Testis (tissue), 3 donors: ENCODE data around the gene TSEN2. TPM values are rescaled to one million over a fixed set of nuclear protein-coding genes. Genes with fewer than 3 reads are reported as not detected.

Source experiments
- DNase-seq: peaks from one replicate; pipeline ENCODE4 v3.0.0-alpha.2; 2019
- H3K27ac ChIP-seq, 2 donors: fragments of 200-600 bp; sonication (generic); one replicate each; pipeline ENCODE4 v1.5.1; 2019
- H3K27me3 ChIP-seq: fragments of 200-600 bp; sonication (generic); one replicate; pipeline ENCODE4 v1.5.1; 2019
- H3K36me3 ChIP-seq: fragments of 200-600 bp; sonication (generic); one replicate; pipeline ENCODE4 v1.5.1; 2017; ENCODE audit warnings: low read depth; ENCODE audit errors: missing control alignments
- H3K4me1 ChIP-seq: fragments of 200-600 bp; sonication (generic); one replicate; pipeline ENCODE4 v1.5.1; 2019
- H3K4me3 ChIP-seq, 2 donors: fragments of 200-600 bp; sonication (generic); one replicate each; pipeline ENCODE4 v1.5.1; 2017 to 2019
- H3K9me3 ChIP-seq: fragments of 200-600 bp; sonication (generic); one replicate; pipeline ENCODE4 v1.5.1; 2017
- POLR2A ChIP-seq: fragments of 450-650 bp; IDR thresholded peaks from one replicate; pipeline ENCODE4 v1.6.1; 2017; ENCODE audit warnings: antibody characterized with exemption, mild to moderate bottlenecking, moderate library complexity
- WGBS, 2 donors: methylation state at CpG; one replicate each; pipeline ENCODE4 v1.1.5; 2018; 5-methylcytosine and 5-hydroxymethylcytosine counted together
- intact Hi-C: fragments of 100-400 bp; cut with DNase I; formaldehyde crosslinking; loops from one replicate; pipeline ENCODE4 v1.15.1; 2023; ENCODE audit warnings: low total_unique reads
- polyA plus RNA-seq: library from polyadenylated mRNA; stranded (reverse); fragments of 350-450 nt; fragmentation: Illumina TruSeq; extraction: RNeasy Lipid Tissue Mini Kit (QIAGEN cat#74804); gene quantifications from one replicate; pipeline ENCODE4 v1.2.3, GENCODE V29; 2014; ENCODE audit warnings: low read depth, low replicate concordance; ENCODE audit not compliant: insufficient read depth
- total RNA-seq, 2 donors: library from RNA; depleted of rRNA; stranded (reverse); fragments of >200 nt; gene quantifications; one replicate each; pipeline ENCODE4 v1.2.3, GENCODE V29; 2016
- TF ChIP-seq, protein P1 (sequence below), 3 experiments: fragments of 450-650 bp in 2 of 3; fragments of 200-600 bp in 1 of 3; sonication (generic) in 1 of 3; IDR thresholded peaks; one replicate each; pipeline ENCODE4 v1.5.1; 2016 to 2019; ENCODE audit warnings: antibody characterized with exemption in 3 of 3, mild to moderate bottlenecking in 2 of 3, moderate library complexity in 1 of 3

The TSEN2 gene
- total and polyA plus RNA-seq, 3 donors from 2014 or later, result 17.0 to 26.8 (median 25.3) TPM

DNA sequence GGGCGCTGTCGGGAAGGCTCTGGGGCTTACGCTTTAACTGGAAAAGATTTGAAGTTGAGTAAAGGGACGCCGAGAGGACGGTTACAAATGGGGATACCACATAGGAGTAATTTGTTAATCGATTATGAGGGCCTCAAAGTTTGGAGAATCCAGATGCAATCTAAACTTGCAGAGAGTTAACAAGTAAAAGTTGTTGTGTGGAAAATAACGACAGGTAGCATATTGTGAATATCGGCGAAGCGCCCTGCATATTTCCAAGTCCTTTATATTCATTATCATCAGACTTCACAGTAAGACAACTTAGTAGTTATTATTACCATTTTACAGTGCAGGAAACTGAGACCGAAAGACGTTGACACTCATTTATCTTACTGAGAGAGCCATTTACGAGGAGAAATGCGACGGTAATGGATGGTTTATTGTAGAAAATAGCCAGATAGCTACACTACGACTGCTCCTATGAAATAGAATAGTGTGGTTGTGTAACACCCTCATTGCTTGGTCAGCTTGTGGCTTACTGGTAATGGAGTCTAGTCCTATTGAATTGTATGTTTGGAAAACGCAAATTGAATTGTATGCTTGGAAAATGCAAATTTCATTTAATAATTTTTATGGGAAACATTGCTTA, 73.3 kb downstream of the TSEN2 start:
- TF ChIP-seq, protein P1, sequence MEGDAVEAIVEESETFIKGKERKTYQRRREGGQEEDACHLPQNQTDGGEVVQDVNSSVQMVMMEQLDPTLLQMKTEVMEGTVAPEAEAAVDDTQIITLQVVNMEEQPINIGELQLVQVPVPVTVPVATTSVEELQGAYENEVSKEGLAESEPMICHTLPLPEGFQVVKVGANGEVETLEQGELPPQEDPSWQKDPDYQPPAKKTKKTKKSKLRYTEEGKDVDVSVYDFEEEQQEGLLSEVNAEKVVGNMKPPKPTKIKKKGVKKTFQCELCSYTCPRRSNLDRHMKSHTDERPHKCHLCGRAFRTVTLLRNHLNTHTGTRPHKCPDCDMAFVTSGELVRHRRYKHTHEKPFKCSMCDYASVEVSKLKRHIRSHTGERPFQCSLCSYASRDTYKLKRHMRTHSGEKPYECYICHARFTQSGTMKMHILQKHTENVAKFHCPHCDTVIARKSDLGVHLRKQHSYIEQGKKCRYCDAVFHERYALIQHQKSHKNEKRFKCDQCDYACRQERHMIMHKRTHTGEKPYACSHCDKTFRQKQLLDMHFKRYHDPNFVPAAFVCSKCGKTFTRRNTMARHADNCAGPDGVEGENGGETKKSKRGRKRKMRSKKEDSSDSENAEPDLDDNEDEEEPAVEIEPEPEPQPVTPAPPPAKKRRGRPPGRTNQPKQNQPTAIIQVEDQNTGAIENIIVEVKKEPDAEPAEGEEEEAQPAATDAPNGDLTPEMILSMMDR (IDR thresholded peaks at IDR 0.05), result no peak

DNA sequence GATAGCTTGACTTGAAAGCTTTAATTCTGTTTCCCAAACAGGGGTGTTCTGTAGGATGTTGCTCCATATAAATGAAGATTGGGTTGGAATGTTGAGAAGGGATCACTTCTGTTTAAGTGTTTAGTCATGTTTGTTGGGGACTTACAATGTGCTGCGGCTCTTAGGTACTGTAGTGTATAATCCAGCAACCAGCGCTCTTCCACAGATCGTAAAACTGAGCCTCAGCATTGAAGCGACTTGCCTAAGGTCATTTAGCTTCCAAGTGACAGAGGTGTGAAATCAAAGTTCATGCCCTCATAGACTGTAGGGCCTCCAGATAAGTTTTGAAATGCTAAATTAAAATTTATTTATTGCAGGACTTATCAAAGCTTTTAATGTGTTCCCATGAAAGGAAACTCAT, 74.4 kb downstream of the TSEN2 start:
- H3K27me3 ChIP-seq, result no peaks in the 10 kb centered on the region
- H3K4me1 ChIP-seq, result peaks cover 24% of the 10 kb centered on the region
- H3K4me3 ChIP-seq, result no peak overlapping the region
- no peaks in the 10 kb centered on the region for H3K36me3 ChIP-seq
- no peak for DNase-seq
- no peak for TF ChIP-seq POLR2A
- TF ChIP-seq, protein P1 (IDR thresholded peaks at IDR 0.05), result no peak
- intact Hi-C loops, result no loop called here
- WGBS, 2 donors, result 65 to 71% methylated on average over 4 of the region's 4 CpGs
- no peak overlapping the region for H3K27ac ChIP-seq
- no peaks in the 10 kb centered on the region for H3K9me3 ChIP-seq

More for the DNA sequence above, 73.3 kb downstream of the TSEN2 start:
- Histone ChIP-seq H3K4me1 (peaks cover 18% of the 10 kb centered on the region), H3K27ac (peak overlapping the region; percentile 88 to 95), H3K4me3 (peak overlapping the region; percentile 82 to 97), H3K9me3 (no peaks in the 10 kb centered on the region), H3K36me3 (no peaks in the 10 kb centered on the region), H3K27me3 (no peaks in the 10 kb centered on the region)
- intact Hi-C loops, result no loop called here
- 1 to 2% methylated on average over 18 of the region's 18 CpGs for WGBS, 2 donors
- no peak for DNase-seq

DNA sequence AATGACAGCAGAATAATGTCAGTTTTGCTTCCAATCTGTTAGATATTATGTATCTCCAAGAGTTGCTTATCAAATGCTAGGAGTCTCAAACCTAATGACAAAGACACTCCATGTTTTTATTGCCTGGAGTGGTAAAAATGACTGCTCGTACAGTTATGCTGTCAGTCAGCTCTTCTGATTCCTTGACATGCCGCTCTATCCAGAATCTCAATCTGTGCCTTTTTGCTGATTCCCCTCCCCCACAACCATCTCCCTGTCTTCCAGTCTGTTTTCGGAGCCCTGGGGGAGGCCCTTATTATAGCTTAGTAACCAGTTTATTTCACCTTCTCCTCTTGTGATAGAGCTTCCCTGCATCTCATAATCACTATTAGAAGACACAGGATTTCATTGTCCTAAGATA, 75.2 kb downstream of the TSEN2 start:
- Histone ChIP-seq H3K4me3 (no peak overlapping the region), H3K9me3 (no peaks in the 10 kb centered on the region), H3K4me1 (peaks cover 24% of the 10 kb centered on the region), H3K36me3 (no peaks in the 10 kb centered on the region), H3K27ac (no peak overlapping the region), H3K27me3 (no peaks in the 10 kb centered on the region)
- DNase-seq, result no peak
- TF ChIP-seq, protein P1 (IDR thresholded peaks at IDR 0.05), result no peak
- TF ChIP-seq POLR2A, result no peak
- WGBS, 2 donors, result 60 to 72% methylated on average over 3 of the region's 3 CpGs
- intact Hi-C loops, result no loop called here

DNA sequence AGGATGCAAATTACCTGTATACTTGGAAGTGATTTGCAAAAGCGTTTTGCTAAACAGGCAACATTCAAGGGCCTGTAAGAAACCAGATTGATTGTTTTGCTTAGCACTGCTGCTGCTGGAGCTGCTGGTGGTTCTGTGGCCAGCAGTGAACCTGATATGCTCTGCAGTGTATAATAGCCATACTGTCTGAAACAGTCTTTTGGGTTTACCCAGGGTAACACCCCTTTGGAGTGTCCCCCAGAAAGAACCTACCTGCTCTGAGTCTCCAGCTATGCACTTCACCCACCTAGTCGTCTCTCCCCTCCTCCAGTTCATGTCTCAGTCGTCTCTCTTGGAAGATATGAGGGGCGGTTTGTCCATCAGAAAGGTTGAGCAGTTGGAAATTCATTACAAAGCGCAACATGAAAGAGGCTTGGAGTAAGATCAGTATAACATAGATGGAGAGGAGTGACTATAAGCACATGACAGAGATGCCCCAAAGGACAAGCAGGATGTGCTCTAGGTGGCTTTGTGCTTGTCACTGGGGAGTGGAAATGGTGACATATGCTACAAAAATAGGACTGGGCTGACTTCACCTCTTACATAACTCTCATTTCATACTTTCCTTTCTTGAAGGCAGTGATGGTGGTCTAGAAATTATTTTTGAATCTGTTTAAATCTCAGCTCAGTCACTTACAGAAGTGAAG, 76.4 kb downstream of the TSEN2 start:
- no peak for DNase-seq
- Histone ChIP-seq H3K27ac (no peak overlapping the region), H3K4me3 (no peak overlapping the region), H3K4me1 (peaks cover 24% of the 10 kb centered on the region), H3K36me3 (no peaks in the 10 kb centered on the region), H3K9me3 (no peaks in the 10 kb centered on the region), H3K27me3 (no peaks in the 10 kb centered on the region)
- intact Hi-C loops, result no loop called here
- TF ChIP-seq POLR2A, result no peak
- TF ChIP-seq, protein P1 (IDR thresholded peaks at IDR 0.05), result no peak
- 73 to 81% methylated on average over 5 of the region's 5 CpGs for WGBS, 2 donors
